Stimulated activated CD4-positive, alpha-beta T cell treated with anti-CD3 and anti-CD28 coated beads, TNF-alpha, amount 100 ng/mL, for 24 hours (primary cell): ENCODE measurements around the gene PDXDC1.
A peak's percentile ranks its signal among the peaks of the same experiment; 100 is the strongest.
"Not testable (repeated sequence)": the region's sequence is repeated elsewhere in the genome, so short reads cannot be mapped to it uniquely, and the experiment has no call there.

ENCODE experiments used
- DNase-seq, 3 experiments: peaks; one replicate each; pipeline ENCODE4 v3.0.0-alpha.2; 2020; ENCODE audit warnings: low read depth in 3 of 3

The PDXDC1 gene

DNA sequence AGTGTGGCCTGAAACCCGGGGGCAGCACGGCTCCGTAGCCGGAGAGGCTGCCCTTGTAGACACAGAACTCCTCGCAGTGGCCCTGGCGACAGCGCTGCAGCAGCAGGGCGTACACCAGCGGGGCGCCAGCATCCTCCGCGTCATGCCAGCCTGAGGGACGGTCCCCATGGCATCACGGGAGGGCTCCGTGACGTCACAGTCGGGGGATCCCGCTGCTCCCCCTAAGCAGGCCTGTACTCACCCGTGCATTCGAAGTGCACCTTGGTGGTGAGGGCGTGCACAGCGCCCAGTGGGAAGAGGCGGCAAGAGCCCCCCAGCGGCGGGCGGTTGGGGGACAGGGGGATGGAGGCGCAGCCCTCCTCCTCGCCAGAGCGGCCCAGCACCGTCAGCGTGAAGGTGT, 158.7 kb downstream of the PDXDC1 start:
- DNase-seq: not testable (repeated sequence)

DNA sequence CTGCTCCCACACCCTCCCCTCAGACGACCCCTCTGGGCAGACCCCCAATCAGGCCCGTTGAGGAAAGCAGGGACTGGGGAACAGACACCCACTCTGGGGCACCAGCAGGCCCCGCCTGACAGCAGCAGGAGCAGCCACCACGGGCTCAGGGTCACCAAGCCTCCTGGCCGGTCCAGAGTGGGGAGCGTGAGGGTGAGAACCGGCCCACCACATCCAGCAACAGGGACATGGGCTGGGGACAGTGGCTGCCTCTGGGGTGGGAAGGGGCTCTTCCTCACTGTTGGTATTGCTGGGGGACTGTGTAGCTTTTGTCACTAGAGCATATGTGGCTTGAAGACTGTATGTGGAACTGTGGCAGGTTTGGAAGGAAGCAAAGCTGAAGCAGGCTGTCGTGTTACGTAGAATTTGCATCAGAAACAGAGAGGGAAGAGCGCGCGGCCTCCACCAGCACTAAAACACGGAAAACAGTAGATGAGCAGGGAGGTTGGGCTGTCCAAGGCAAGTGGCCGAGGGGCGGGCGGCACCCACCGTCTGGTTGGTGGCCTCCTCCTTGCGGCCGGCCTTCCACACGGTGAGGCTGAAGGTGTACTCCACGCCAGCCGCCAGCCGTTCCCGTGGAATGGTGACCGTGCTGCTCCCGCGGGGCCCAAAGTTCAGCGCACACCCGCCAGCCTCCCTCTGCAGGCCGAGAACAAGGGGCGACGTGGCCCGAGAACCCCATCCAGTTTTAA, 160.1 kb downstream of the PDXDC1 start:
- not testable (repeated sequence) for DNase-seq

DNA sequence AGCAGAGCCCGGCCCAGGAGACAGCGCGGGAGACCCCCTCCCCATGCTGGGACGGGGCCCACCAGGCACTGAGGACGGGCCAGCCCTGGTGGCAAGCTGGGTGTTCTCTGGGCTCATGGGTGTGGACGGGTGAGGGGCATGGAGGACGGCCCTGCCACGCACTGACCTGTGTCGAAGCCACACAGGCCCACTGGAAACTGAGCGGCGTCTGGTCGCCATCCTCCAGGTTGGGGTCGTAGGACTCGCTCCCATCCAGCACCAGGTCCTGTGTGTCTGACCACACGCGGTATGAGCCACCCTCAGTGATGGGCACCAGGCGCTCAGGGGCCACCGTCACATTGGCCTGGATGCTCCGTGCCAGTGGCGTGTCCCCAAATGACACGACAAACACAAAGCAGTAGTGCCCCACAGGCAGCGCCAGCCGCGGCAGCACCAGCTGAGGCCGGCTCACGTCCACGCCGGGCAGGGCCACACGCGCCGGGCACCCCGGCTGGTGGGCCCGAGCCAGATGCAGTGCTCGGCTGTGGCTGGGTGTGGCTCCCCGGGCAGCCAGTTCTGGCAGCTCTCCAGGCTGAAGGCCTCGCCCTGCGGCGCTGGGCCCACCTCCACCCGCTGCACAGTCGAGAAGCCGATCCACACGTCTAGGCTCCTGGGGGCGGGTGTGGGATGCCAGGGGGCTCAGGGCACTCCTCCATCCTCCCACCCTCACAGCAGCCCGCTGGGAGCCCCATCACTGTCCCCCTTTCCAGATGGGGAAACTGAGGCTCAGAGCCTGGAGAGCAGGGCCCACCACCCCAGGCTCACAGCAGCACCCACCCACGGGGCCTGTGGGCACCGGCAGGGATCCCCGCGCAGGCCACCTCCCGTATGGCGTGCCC, 160.9 kb downstream of the PDXDC1 start:
- DNase-seq: not testable (repeated sequence)

DNA sequence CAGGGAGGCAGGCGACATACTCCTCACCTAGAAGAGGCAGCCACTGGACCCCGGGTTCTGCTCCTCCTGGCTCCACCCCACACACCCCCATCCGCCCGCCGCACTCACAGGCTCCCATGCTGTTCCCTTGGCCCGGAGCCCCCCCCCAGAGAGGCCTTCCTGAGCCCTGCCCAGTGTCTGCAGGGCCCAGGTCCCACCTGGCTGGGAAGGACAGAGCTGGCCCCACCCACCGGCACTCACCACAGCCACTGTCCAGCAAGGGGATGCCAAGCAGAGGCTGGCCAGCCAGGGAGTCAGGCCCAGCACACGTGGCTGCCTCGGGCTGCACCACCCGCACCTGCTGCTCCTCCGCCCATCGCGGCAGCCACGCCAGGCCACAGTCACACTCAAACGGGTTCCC, 162.7 kb downstream of the PDXDC1 start:
- DNase-seq: not testable (repeated sequence)

DNA sequence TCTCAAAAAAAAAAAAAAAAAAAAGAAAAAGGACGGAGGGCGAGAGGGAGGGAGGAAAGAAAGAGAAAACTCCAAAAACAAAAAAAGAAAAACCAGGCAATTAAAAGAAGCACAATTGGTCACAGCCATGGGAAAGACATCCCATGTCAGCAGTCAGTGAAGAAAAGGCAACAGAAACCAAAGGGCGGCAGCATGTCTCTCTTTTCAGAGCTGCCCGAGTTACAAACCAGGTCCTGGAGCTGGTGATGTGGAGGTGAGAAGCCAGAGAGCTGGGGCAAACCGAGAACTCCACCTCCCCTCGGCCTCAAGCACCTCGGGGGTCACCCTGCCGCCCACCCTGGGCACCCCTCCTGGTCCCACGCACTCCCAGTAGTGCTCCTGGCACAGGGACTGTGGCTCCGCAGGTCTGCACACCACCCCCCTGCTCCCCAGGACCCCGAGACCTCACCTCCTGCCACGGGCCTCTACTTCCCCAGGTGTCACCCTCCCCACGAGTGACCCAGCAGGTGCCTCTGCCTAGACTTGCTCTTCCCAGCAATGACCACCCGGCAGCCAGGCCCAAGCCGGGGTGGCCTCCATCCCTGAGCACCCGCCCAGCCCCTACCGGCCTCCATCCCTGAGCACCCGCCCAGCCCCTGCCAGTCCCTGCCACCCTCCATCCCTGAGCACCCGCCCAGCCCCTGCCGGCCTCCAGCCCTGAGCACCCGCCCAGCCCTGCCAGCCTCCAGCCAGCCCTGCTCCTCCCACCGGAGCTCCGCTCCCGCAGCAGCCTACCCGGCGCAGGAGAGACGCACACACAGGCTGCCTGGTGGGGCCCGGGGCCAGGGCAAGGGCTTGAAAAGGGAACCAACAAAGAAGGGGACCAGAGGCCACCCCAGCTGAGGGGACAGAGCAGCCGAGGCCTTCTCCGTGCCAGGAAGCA, 165.9 kb downstream of the PDXDC1 start:
- not testable (repeated sequence) for DNase-seq

DNA sequence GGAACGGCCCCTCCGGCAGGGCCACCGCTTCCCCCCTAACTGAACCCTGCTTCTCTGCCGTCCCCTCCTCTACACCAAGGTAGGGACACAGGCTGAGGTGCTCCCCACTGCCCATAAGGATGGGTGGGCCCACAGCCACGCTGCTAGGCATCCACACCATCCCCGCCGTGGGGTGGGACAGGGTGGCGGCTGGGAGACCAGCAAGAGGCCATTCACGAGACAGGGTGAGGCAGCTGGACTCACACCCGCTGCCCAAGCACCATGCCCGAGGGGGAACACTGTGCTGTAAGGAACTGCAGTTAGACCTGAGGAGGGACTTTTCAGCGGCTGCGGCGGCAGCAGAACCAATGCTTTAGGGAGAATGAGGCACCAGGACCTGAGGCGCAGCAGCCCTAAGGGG, 166.8 kb downstream of the PDXDC1 start:
- no peak for DNase-seq

DNA sequence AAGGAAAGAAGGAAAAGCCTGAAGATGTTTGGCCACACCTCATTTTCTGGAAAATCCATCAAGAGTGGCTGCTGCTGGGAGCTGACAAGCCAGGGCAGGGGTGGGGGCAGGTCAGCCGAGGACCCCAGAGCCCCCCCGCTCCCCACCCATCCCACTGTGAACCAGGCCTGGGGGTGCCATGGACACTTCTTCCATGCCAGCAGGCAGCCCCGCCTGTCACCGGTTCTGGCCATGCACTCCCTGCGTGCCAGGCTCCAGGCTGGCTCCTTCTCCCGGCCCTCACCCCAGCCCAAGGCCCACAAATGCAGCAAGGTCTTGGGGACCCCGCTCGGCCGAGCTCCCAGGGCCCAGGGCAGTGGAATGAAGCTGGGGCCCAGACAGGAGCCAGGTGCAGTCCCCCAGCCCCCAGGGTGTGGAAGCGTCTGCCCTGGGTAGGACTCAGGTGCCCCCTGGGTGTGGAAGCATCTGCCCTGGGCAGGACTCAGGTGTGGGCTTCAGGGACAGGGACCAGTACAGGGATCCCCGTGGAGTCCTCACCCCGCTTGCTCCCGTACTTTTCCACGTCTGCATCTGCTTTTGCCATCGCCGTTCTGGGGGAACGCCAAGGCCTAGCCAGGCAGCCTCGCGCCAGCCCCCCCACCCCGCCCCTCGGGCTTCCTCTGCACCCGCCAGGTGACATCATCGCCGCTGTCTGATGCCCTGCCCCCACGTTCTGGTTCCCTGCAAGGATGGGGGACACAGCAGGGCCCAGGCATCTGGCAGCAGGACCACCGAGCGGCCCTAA, 167.5 kb downstream of the PDXDC1 start:
- DNase-seq: not testable (repeated sequence)

DNA sequence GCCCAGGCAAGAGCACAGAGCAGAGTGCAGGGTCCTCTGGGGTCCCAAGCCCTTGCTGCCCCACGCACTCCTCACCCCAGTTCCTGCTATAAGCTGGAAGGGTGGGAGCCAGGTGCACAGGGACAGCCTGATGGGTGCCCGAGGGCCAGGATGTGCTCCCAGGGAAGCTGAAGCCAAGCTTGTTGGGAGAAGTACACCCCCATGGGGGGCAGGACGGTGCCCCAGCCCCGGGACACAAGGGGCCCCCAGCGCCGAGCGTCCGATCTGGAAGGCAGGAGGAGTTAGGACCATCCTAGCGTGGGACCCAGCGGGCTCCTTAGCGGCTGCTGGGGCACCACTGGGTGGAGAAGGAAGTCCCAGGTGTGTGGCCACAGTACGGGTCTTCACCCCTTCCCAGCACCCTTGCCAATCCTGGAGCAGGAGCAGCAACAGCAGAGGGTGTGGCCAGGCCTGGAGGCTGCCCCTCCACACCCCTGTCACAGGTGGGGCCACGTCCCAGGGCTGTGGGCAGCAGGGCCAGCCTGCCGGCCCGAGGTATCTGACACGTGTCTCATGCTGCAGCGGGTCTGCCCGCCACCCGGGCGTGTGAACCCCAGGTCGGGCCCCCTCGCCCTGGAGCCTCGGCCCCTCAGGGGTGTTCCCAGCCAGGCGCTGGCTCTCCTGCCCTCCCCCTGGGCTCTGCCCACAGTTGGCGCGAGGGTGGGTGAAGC, 168.2 kb downstream of the PDXDC1 start:
- not testable (repeated sequence) for DNase-seq

DNA sequence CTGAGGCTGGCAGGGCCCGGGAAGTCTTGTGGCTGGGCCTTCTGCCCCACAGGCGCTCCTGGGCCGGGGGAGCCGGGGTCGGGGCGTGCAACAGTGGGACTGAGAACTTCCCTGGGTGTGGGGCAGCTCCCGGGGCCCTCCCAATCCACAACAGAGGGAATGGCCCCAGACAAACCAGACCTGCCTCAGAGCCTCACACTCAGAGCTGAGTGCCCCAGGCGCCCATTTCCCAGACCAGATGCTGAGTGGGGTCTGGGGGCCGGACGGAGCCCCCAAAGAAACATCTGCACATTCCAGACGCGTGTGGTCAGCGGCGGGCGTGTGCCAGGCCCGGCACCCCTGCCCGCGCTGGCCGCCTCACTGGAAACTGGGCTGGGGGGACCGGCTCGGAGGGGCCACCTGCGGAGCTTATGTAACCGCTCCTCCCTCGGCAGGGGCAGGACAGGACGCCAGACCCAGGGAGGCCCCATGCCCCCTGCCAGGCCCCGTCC, 168.8 kb downstream of the PDXDC1 start:
- DNase-seq: not testable (repeated sequence)

DNA sequence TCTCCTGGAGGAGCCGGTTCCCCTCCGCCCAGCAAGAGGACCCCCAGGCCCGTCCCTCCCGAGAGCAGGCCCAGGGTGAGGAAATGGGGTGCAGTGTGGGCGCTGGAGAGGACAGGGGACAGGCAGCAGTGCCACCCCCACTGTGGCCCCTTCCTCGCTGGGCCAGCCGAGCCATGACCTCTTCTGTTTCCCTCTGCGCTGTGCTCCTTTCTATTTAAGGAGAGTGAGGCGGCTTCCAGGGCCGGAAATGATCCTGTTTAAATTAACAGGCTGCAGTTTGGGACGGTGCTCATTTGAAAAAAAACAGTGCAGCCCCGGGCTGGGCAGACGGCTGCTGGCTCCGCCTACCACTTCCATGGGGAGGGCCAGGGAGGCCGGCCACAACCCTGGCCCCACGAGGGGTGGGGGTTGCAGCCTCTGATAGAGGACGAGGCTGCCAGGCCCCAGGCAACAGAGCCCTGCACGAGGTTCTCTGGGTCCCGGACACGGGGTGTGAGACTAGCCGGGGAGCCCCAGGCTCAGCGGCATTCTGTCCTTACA, 169.3 kb downstream of the PDXDC1 start:
- DNase-seq: not testable (repeated sequence)

DNA sequence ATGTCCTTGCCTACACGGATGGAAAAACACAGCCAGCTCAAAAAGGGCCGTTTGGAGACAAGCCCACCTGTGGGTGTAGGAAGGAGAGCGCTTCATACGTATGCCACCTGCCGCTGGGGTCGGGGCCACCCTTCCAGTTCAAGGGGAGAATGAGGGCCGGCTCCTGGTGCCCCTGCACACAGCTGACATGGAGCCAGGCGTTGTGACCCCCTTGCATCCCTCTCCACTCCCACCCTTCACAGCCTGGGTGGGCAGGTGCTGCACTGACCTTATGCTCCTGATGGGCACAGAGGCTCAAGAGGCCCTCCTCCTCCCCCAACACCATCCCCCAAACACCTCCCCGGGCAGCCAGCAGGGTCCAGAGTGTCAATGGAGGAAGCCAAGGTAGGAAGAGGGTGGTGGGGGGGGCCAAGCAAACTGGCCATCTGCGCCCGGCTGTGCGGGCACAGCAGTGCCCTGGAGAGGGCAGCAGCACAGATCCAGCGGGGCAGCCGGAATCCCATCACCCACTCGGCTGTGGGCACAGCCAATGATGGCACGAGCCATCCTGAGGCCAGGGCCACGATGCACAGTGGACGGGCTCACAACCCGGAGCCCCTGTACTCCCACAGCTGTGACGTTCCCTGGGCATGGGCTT, 170.1 kb downstream of the PDXDC1 start:
- not testable (repeated sequence) for DNase-seq

DNA sequence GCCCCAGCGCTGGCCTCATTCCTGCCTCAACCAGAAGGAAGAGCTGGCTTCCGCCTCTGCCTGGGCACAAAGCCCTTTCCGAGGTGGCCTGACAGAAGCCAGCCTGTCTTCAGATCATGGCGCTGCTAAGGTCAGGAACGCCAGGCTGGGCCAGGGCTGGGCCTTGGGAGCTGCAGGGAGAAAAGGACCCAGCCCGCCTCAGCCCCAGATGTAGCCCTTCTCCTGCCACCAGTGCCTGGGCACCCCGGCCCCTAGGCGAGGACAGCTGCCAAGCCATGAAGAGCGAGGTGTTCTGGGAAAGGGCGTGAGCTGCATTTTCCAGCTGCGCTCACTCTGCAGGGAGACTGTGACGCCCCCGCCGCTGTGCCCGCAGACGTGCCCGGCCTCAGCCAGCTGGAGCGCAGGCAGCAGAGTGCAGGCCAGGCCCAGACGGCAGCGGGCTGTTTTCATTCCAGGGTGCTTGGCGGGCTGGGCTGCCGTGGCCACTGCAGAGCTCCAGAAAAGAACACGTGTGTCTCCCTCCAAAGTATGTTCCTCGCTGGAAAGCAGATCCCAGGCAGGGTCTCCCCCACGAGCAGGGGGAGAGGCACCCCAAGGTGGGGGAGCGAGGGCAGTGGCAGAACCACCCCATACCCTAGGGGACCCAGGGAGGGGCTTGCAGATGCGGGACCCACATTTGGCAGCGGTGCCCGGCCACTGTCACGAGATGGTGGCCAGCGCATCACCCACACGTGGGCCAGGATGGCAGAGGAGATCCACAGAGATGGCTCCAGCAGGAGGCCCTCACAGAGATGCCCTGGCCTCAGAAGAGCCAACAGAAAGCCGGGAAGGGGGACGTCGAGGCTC, 170.8 kb downstream of the PDXDC1 start:
- DNase-seq: not testable (repeated sequence)

DNA sequence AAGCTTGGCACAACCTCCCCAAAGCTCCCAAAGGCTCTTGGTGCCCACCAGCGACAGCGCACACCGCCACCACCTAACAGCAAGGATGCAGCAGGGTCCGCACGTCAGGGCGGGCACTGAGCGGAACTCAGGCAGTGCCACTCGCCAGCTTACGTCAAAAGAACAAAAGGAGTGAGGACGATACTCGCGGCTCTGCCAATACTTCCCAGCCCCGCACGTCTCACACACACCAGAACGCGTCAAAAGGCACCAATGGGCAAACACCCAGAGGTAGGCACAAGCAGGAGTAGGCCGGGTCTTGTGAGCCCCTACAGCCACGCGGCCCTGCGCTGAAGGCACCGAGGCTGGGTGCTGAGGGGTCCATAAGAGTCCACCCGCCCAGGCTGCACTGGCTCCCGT, 171.4 kb downstream of the PDXDC1 start:
- not testable (repeated sequence) for DNase-seq

DNA sequence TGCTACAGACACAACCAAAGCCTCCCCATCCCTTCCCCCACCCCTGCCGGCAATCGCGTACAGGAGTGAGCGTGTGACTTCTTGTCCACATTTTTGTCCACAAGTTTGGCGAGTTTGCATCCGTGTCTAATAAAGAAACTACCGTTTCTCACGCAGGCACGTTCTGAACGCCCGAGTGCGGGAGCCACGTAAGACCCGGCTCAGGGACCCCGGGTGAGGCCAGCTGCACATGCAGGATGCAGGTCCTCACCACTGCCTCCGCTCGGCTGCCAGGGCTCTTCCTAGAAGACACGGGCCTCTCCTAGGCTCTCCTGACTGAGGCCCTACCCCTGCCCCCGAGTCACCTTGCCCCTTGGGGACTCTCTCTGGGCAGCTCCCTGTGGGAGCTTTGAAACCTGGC, 174.0 kb downstream of the PDXDC1 start:
- DNase-seq: not testable (repeated sequence)

DNA sequence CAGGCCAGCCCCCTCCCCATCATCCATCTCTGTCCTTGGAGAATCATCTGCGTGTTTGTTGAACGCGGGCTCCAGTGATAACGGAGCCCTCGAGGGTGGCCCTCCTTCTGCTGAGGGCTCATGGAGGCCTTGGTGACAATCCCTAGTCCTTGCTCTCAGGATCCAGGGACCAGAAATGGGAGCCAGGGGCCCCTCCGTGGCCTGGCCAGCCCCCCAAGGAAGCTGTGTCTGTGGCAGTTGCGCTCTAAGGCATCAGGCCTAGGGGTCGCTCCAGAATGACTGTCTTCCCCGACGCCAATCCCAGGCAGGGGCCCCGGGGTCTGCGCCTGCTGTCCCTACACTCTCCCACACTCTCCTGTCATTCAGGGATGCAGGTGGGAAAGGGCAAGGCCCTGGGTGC, 174.4 kb downstream of the PDXDC1 start:
- DNase-seq: not testable (repeated sequence)

DNA sequence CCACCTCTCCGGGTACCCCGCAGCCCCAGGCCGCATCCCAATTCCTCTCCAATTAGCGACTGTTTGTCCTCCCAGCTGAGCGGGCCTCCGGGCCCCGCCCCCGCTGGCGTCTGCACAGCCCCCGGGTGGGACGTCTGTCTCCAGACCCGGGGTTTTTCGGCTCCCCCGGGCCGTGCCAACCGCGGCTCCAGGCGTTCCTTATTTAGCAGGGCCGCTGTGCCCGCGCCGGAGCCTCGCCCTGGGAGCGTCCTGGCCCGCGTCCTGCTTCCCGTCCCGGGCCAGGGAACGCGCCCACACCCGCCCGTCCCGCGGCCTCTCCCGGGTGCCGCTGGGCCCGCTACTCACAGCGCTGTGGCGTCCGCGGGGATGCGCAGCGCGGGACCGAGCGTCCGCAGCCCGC, 179.2 kb downstream of the PDXDC1 start:
- peak in 1 of 3 experiments; percentile 13 for DNase-seq

DNA sequence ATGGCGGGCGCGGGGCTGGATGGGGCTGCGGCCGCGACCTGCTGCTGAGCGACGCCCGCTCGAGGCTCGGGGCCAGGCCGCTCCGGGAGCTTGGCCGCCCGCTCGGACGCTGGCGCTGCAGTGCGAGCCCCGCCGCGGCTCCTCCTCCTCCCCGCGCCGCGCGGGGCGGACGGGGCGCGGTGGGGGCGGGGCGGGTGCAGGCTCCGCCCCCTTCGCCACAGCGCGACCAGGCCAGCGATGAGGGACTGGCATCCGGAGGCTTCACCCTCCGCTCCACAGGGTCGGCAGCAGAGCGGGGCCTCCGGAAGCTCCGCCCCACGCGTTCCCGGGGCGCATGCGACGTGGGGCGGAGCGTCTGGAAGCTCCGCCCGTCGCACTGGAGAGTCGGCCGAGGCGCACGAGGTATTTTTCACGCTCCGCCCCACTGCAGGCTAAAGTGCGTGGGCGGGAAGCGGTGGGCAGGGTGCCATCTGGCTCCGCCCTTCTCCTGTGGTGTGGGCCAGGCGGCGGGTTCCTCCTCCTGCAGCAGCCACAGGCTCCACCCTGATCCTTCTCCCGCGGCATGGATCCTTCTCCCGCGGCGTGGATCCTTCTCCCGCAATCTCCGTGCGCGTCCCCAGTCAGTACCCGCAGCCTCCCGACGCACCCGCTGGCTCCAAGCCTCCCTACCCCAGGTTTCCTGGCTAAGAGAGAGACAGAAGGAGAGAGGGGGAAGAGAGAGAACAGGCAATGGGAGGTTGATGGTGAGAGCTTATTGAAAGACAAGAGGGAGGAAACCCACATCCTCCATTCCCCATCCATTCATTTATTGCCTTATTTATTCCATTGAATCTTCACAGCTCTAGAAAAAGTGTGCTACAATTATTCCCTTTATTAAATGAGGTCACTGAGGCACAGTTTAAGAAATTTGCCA, 180.1 kb downstream of the PDXDC1 start:
- DNase-seq: peak; percentile 73 to 85 (median 76)
